ENCODE measurements around the gene TNIK.

The TNIK gene

GRCh38 chr3:171065732-171066131, 394.5 kb downstream of the TNIK start:
- no peak for DNase-seq (ENCODE audit: low read depth, low spot score)
- no peak for TF ChIP-seq YY1 (IDR thresholded peaks at IDR 0.05; ENCODE audit: insufficient read depth, insufficient read length)
- TF ChIP-seq ZNF274 (IDR thresholded peaks at IDR 0.05; ENCODE audit: low read depth, low read length) = no peak
- no peak for TF ChIP-seq SUZ12 (IDR thresholded peaks at IDR 0.05; ENCODE audit: extremely low read depth, insufficient read depth, insufficient read length)
- H3K9me3 ChIP-seq (ENCODE audit: insufficient read depth, low read length) = no peaks in the 10 kb centered on the region

GRCh38 chr3:171064461-171064860, 395.7 kb downstream of the TNIK start:
- no peak for DNase-seq (ENCODE audit: low read depth, low spot score)
- Histone ChIP-seq H3K9ac (ENCODE audit: insufficient read length, low read depth) (no peak overlapping the region), H3K9me3 (ENCODE audit: insufficient read depth, low read length) (no peaks in the 10 kb centered on the region), H3K4me1 (ENCODE audit: insufficient read depth, insufficient read length) (no peaks in the 10 kb centered on the region), H3K27me3 (ENCODE audit: insufficient read depth, insufficient read length) (no peaks in the 10 kb centered on the region), H3K36me3 (ENCODE audit: insufficient read depth, insufficient read length, low read length) (no peaks in the 10 kb centered on the region), H3K4me3 (ENCODE audit: insufficient read length, low read depth) (no peak overlapping the region)
- TF ChIP-seq YY1 (IDR thresholded peaks at IDR 0.05; ENCODE audit: insufficient read depth, insufficient read length) (no peak), SUZ12 (IDR thresholded peaks at IDR 0.05; ENCODE audit: extremely low read depth, insufficient read depth, insufficient read length) (no peak), ZNF274 (IDR thresholded peaks at IDR 0.05; ENCODE audit: low read depth, low read length) (no peak)

More at GRCh38 chr3:171065732-171066131, 394.5 kb downstream of the TNIK start:
- no peaks in the 10 kb centered on the region for H3K4me1 ChIP-seq (ENCODE audit: insufficient read depth, insufficient read length)
- H3K27me3 ChIP-seq (ENCODE audit: insufficient read depth, insufficient read length) = no peaks in the 10 kb centered on the region
- H3K36me3 ChIP-seq (ENCODE audit: insufficient read depth, insufficient read length, low read length) = no peaks in the 10 kb centered on the region
- H3K4me3 ChIP-seq (ENCODE audit: insufficient read length, low read depth) = no peak overlapping the region
- no peak overlapping the region for H3K9ac ChIP-seq (ENCODE audit: insufficient read length, low read depth)

- TF ChIP-seq YY1 (IDR thresholded peaks at IDR 0.05; ENCODE audit: insufficient read depth, insufficient read length) (no peak), SUZ12 (IDR thresholded peaks at IDR 0.05; ENCODE audit: extremely low read depth, insufficient read depth, insufficient read length) (no peak), ZNF274 (IDR thresholded peaks at IDR 0.05; ENCODE audit: low read depth, low read length) (no peak)
Observed at GRCh38 chr3:171061749-171062148, 398.5 kb downstream of the TNIK start.

GRCh38 chr3:171059978-171060377, 400.2 kb downstream of the TNIK start:
- no peaks in the 10 kb centered on the region for H3K9me3 ChIP-seq (ENCODE audit: insufficient read depth, low read length)
- H3K4me3 ChIP-seq (ENCODE audit: insufficient read length, low read depth) = no peak overlapping the region
- H3K4me1 ChIP-seq (ENCODE audit: insufficient read depth, insufficient read length) = no peaks in the 10 kb centered on the region
- H3K9ac ChIP-seq (ENCODE audit: insufficient read length, low read depth) = no peak overlapping the region
- no peak for TF ChIP-seq SUZ12 (IDR thresholded peaks at IDR 0.05; ENCODE audit: extremely low read depth, insufficient read depth, insufficient read length)
- no peak for DNase-seq (ENCODE audit: low read depth, low spot score)
- H3K27me3 ChIP-seq (ENCODE audit: insufficient read depth, insufficient read length) = no peaks in the 10 kb centered on the region
- no peaks in the 10 kb centered on the region for H3K36me3 ChIP-seq (ENCODE audit: insufficient read depth, insufficient read length, low read length)

More at GRCh38 chr3:171061749-171062148, 398.5 kb downstream of the TNIK start:
- Histone ChIP-seq H3K9ac (ENCODE audit: insufficient read length, low read depth) (no peak overlapping the region), H3K4me3 (ENCODE audit: insufficient read length, low read depth) (no peak overlapping the region), H3K4me1 (ENCODE audit: insufficient read depth, insufficient read length) (no peaks in the 10 kb centered on the region), H3K9me3 (ENCODE audit: insufficient read depth, low read length) (no peaks in the 10 kb centered on the region), H3K36me3 (ENCODE audit: insufficient read depth, insufficient read length, low read length) (no peaks in the 10 kb centered on the region), H3K27me3 (ENCODE audit: insufficient read depth, insufficient read length) (no peaks in the 10 kb centered on the region)
- DNase-seq (ENCODE audit: low read depth, low spot score) = no peak

GRCh38 chr3:171058873-171059603, 401.2 kb downstream of the TNIK start:
- H3K9me3 ChIP-seq (ENCODE audit: insufficient read depth, low read length) = no peaks in the 10 kb centered on the region
- no peaks in the 10 kb centered on the region for H3K36me3 ChIP-seq (ENCODE audit: insufficient read depth, insufficient read length, low read length)
- H3K4me1 ChIP-seq (ENCODE audit: insufficient read depth, insufficient read length) = no peaks in the 10 kb centered on the region
- TF ChIP-seq SUZ12 (IDR thresholded peaks at IDR 0.05; ENCODE audit: extremely low read depth, insufficient read depth, insufficient read length) (no peak), ZNF274 (IDR thresholded peaks at IDR 0.05; ENCODE audit: low read depth, low read length) (no peak), YY1 (IDR thresholded peaks at IDR 0.05; ENCODE audit: insufficient read depth, insufficient read length) (no peak)
- H3K27me3 ChIP-seq (ENCODE audit: insufficient read depth, insufficient read length) = no peaks in the 10 kb centered on the region
- DNase-seq (ENCODE audit: low read depth, low spot score) = no peak
- no peak overlapping the region for H3K9ac ChIP-seq (ENCODE audit: insufficient read length, low read depth)
- no peak overlapping the region for H3K4me3 ChIP-seq (ENCODE audit: insufficient read length, low read depth)

GRCh38 chr3:171058058-171058457, 402.1 kb downstream of the TNIK start:
- Histone ChIP-seq H3K36me3 (ENCODE audit: insufficient read depth, insufficient read length, low read length) (no peaks in the 10 kb centered on the region), H3K4me3 (ENCODE audit: insufficient read length, low read depth) (no peak overlapping the region), H3K4me1 (ENCODE audit: insufficient read depth, insufficient read length) (no peaks in the 10 kb centered on the region)

GRCh38 chr3:171057072-171057471, 403.1 kb downstream of the TNIK start:
- H3K36me3 ChIP-seq (ENCODE audit: insufficient read depth, insufficient read length, low read length) = no peaks in the 10 kb centered on the region
- no peak overlapping the region for H3K9ac ChIP-seq (ENCODE audit: insufficient read length, low read depth)
- no peaks in the 10 kb centered on the region for H3K27me3 ChIP-seq (ENCODE audit: insufficient read depth, insufficient read length)
- no peak overlapping the region for H3K4me3 ChIP-seq (ENCODE audit: insufficient read length, low read depth)
- no peaks in the 10 kb centered on the region for H3K4me1 ChIP-seq (ENCODE audit: insufficient read depth, insufficient read length)
- no peak for TF ChIP-seq ZNF274 (IDR thresholded peaks at IDR 0.05; ENCODE audit: low read depth, low read length)
- no peak for TF ChIP-seq YY1 (IDR thresholded peaks at IDR 0.05; ENCODE audit: insufficient read depth, insufficient read length)
- no peak for TF ChIP-seq SUZ12 (IDR thresholded peaks at IDR 0.05; ENCODE audit: extremely low read depth, insufficient read depth, insufficient read length)
- DNase-seq (ENCODE audit: low read depth, low spot score) = no peak
- H3K9me3 ChIP-seq (ENCODE audit: insufficient read depth, low read length) = no peaks in the 10 kb centered on the region

More at GRCh38 chr3:171058058-171058457, 402.1 kb downstream of the TNIK start:
- no peak for DNase-seq (ENCODE audit: low read depth, low spot score)
- H3K9ac ChIP-seq (ENCODE audit: insufficient read length, low read depth) = no peak overlapping the region
- no peaks in the 10 kb centered on the region for H3K27me3 ChIP-seq (ENCODE audit: insufficient read depth, insufficient read length)
- TF ChIP-seq ZNF274 (IDR thresholded peaks at IDR 0.05; ENCODE audit: low read depth, low read length) (no peak), YY1 (IDR thresholded peaks at IDR 0.05; ENCODE audit: insufficient read depth, insufficient read length) (no peak), SUZ12 (IDR thresholded peaks at IDR 0.05; ENCODE audit: extremely low read depth, insufficient read depth, insufficient read length) (no peak)
- no peaks in the 10 kb centered on the region for H3K9me3 ChIP-seq (ENCODE audit: insufficient read depth, low read length)
